ENCODE measurements around the gene TSHZ2.

GRCh38 chr20:53071833-53072232 lies 99.7 kb downstream of the TSHZ2 start:
- TF ChIP-seq CTCF (IDR thresholded peaks at IDR 0.05; ENCODE audit: low read depth, low read length), result no peak
- TF ChIP-seq EZH2phosphoT487 (IDR thresholded peaks at IDR 0.05; ENCODE audit: low read depth), result no peak
